GM12878 (cell line): ENCODE measurements around the gene BLTP3B. TPM values are rescaled to one million over a fixed set of nuclear protein-coding genes. Genes with fewer than 3 reads are reported as not detected.

ENCODE experiments used
- ATAC-seq: fragments of 200-7000 bp; cut with Tn5 transposase; 3 replicates; pipeline ENCODE4 v1.9.1; 2020; ENCODE audit warnings: mild to moderate bottlenecking, moderate library complexity
- BruUV-seq: library from RNA; stranded (reverse); fragments of 400-500 nt; replicated peaks from 2 replicates; lab custom pipeline; 2021; lab: Mats Ljungman, UMichigan
- CTCF ChIA-PET: fragments of 300-600 bp; sonication (Branson Sonifier 250); formaldehyde crosslinking; extraction: SDS; loops from one replicate; lab custom pipeline; 2021; ENCODE audit warnings: inconsistent platforms; lab: Yijun Ruan, JAX
- POLR2A ChIA-PET: fragments of 350-600 bp; formaldehyde crosslinking; extraction: SDS; loops from one replicate; lab custom pipeline; 2021; ENCODE audit warnings: inconsistent platforms; lab: Charles Lee
- RAD21 ChIA-PET: fragments of 300-600 bp; sonication (Branson Sonifier 250); formaldehyde crosslinking; loops from one replicate; lab custom pipeline; 2023; ENCODE audit warnings: antibody characterized with exemption; ENCODE audit not compliant: unreplicated experiment; lab: Charles Lee
- SMC1A ChIA-PET: fragments of 300-600 bp; sonication (Branson Sonifier 250); formaldehyde crosslinking; loops from one replicate; lab custom pipeline; 2023; ENCODE audit not compliant: unreplicated experiment, uncharacterized antibody; lab: Charles Lee
- DNase-seq: peaks from one replicate; pipeline ENCODE4 v3.0.0-alpha.2; 2011; ENCODE audit warnings: low read depth, low spot score
- FAIRE-seq: peaks from 3 replicates; lab custom pipeline; 2011; peaks lifted over from hg19 to GRCh38; lab: Jason Lieb, UNC
- H2AFZ ChIP-seq: 2 replicates; pipeline ENCODE4 v1.6.0; 2011; ENCODE audit warnings: low read depth, low read length, control low read depth; ENCODE audit not compliant: control insufficient read depth
- H3K27ac ChIP-seq: 2 replicates; pipeline ENCODE4 v1.5.1; 2011; ENCODE audit warnings: control low read depth; ENCODE audit not compliant: control insufficient read depth, insufficient read depth
- H3K27me3 ChIP-seq, 2 experiments: replicated peaks in 1 of 2; 2 replicates each; pipeline versions ENCODE4 v1.6.0 to v1.6.1; 2011; ENCODE audit warnings: low read length in 1 of 2; ENCODE audit not compliant: control insufficient read depth in 2 of 2, insufficient read depth in 2 of 2
- H3K36me3 ChIP-seq, 2 experiments: 2 replicates each; pipeline ENCODE4 v1.5.1; 2011; ENCODE audit warnings: low read length in 1 of 2; ENCODE audit not compliant: control insufficient read depth in 2 of 2, insufficient read depth in 2 of 2
- H3K4me1 ChIP-seq: 2 replicates; pipeline ENCODE4 v1.6.1; 2011; ENCODE audit warnings: mild to moderate bottlenecking, low read length, moderate library complexity, mixed read lengths; ENCODE audit not compliant: control insufficient read depth, insufficient read depth
- H3K4me2 ChIP-seq: 2 replicates; pipeline ENCODE4 v1.6.0; 2011; ENCODE audit warnings: control low read depth; ENCODE audit not compliant: control insufficient read depth, insufficient read depth
- H3K4me3 ChIP-seq: fragments of 200-600 bp; sonication (generic); 2 replicates; pipeline ENCODE4 v1.5.1; 2016
- H3K79me2 ChIP-seq: 2 replicates; pipeline ENCODE4 v1.6.0; 2011; ENCODE audit warnings: low read length; ENCODE audit not compliant: control insufficient read depth, insufficient read depth
- H3K9ac ChIP-seq: 2 replicates; pipeline ENCODE4 v1.8.0; 2011; ENCODE audit warnings: low read length, control low read depth, mixed read lengths; ENCODE audit not compliant: control insufficient read depth, insufficient read depth
- H3K9me3 ChIP-seq: replicated peaks from 3 replicates; pipeline ENCODE4 v1.5.1; 2011; ENCODE audit warnings: mild to moderate bottlenecking, low read length; ENCODE audit not compliant: control insufficient read depth, insufficient read depth
- H4K20me1 ChIP-seq: 2 replicates; pipeline ENCODE4 v1.6.0; 2011; ENCODE audit not compliant: control insufficient read depth, insufficient read depth
- CBX5 ChIP-seq: sonication (generic); IDR thresholded peaks from 2 replicates; pipeline ENCODE4 v1.6.1; 2016; ENCODE audit warnings: low read depth, moderate library complexity, mild to moderate bottlenecking, inconsistent platforms
- CREB1 ChIP-seq: IDR thresholded peaks from 2 replicates; pipeline ENCODE4 v1.6.1; 2012; ENCODE audit warnings: low read depth, mild to moderate bottlenecking, inconsistent platforms
- E4F1 ChIP-seq: fragments of 450-650 bp; IDR thresholded peaks from 2 replicates; pipeline ENCODE4 v1.6.1; 2018; ENCODE audit warnings: borderline replicate concordance, mild to moderate bottlenecking; ENCODE audit not compliant: partially characterized antibody
- MYC ChIP-seq: IDR thresholded peaks from 2 replicates; pipeline ENCODE4 v1.6.1; 2011; ENCODE audit warnings: mild to moderate bottlenecking, low read length, moderate library complexity, inconsistent platforms; ENCODE audit not compliant: insufficient read depth, insufficient replicate concordance, insufficient read length, severe bottlenecking
- NFXL1 ChIP-seq: fragments of 450-650 bp; IDR thresholded peaks from 2 replicates; pipeline ENCODE4 v1.6.1; 2017; ENCODE audit warnings: antibody characterized with exemption, mild to moderate bottlenecking, borderline replicate concordance
- POLR2AphosphoS5 ChIP-seq: IDR thresholded peaks from 2 replicates; pipeline ENCODE4 v1.6.1; 2011; ENCODE audit warnings: mild to moderate bottlenecking, low read length, inconsistent platforms
- POU2F2 ChIP-seq: IDR thresholded peaks from 3 replicates; pipeline ENCODE4 v1.6.1; 2011; ENCODE audit warnings: low read depth, mild to moderate bottlenecking, low read length, borderline replicate concordance
- RAD21 ChIP-seq: IDR thresholded peaks from 2 replicates; pipeline ENCODE4 v1.6.1; 2011; ENCODE audit warnings: mild to moderate bottlenecking, low read depth, low read length, moderate library complexity; ENCODE audit not compliant: insufficient read depth
- SIN3A ChIP-seq: IDR thresholded peaks from 2 replicates; pipeline ENCODE4 v1.6.1; 2012; ENCODE audit warnings: low read depth, low read length, improper control_type of control experiment
- SKIL ChIP-seq: fragments of 450-650 bp; IDR thresholded peaks from 2 replicates; pipeline ENCODE4 v1.6.1; 2017; ENCODE audit warnings: mild to moderate bottlenecking, low read depth, inconsistent platforms; ENCODE audit not compliant: poor library complexity, severe bottlenecking
- SPI1 ChIP-seq: IDR thresholded peaks from 2 replicates; pipeline ENCODE4 v1.6.1; 2011; ENCODE audit warnings: low read depth, mild to moderate bottlenecking, low read length, moderate library complexity, borderline replicate concordance; ENCODE audit not compliant: insufficient read depth
- SRF ChIP-seq, 2 experiments: IDR thresholded peaks; 2 replicates each; pipeline ENCODE4 v1.6.1; 2011; ENCODE audit warnings: low read depth in 2 of 2, low read length in 2 of 2, mild to moderate bottlenecking in 1 of 2, moderate library complexity in 1 of 2
- TARDBP ChIP-seq: IDR thresholded peaks from 2 replicates; pipeline ENCODE4 v1.6.1; 2016; ENCODE audit warnings: borderline replicate concordance
- ZNF24 ChIP-seq: fragments of 450-650 bp; IDR thresholded peaks from 2 replicates; pipeline ENCODE4 v1.6.1; 2017; ENCODE audit warnings: antibody characterized with exemption, mild to moderate bottlenecking
- WGBS: methylation state at CpG from one replicate; pipeline ENCODE4 v1.1.6; 2016; ENCODE audit warnings: low lambda C conversion rate; ENCODE audit not compliant: insufficient replicate concordance, insufficient coverage; ENCODE audit errors: missing lambda C conversion rate; 5-methylcytosine and 5-hydroxymethylcytosine counted together
- in situ Hi-C: fragments of 300-500 bp; cut with MboI; formaldehyde crosslinking; loops from 9 replicates; pipeline ENCODE4 v1.14.3; 2018; ENCODE audit warnings: mixed read lengths
- intact Hi-C: fragments of 100-400 bp; cut with micrococcal nuclease; formaldehyde crosslinking; loops from one replicate; pipeline ENCODE4 v1.14.2; 2022; ENCODE audit not compliant: unreplicated experiment
- polyA plus RNA-seq, 11 experiments: library from polyadenylated mRNA; depleted of rRNA in 4 of 11; unstranded in 6 of 11; stranded (reverse) in 5 of 11; fragments of >200 nt; fragmentation: Nextera tagmentation in 4 of 11; fragmentation: Illumina TruSeq in 1 of 11; extraction: Ambion mirVana in 4 of 11; extraction: Trizol in 1 of 11; gene quantifications; 1 replicate in 1 of 11; 2 replicates in 10 of 11; pipeline versions ENCODE4 v1.2.1 to v1.2.3, GENCODE V29; 2011 to 2016; ENCODE audit warnings: inconsistent platforms in 2 of 11, missing spikeins in 2 of 11, low read depth in 1 of 11
- total RNA-seq, 4 experiments: library from RNA; depleted of rRNA in 3 of 4; stranded (reverse); fragments of >200 nt in 3 of 4; fragmentation: Illumina TruSeq in 1 of 4; extraction: Trizol in 1 of 4; gene quantifications; 2 replicates each; pipeline versions ENCODE4 v1.2.1 to v1.2.3, GENCODE V29; 2013 to 2021
- TF ChIP-seq, protein P1 (sequence below): fragments of 450-650 bp; IDR thresholded peaks from 2 replicates; pipeline ENCODE4 v1.6.1; 2016; ENCODE audit warnings: mild to moderate bottlenecking, moderate library complexity, borderline replicate concordance

Gene BLTP3B
- total and polyA plus RNA-seq, 10 of the 15 experiments (the other 5 are each of a cell fraction or from before 2014, with no cell fraction given): 3.6 to 23.6 (median 17.0) TPM

- CTCF ChIA-PET: interaction anchor here (0.6 to 1.1 kb wide), 2 partner anchors 29 to 398 kb away, joined by 3 to 5 read pairs; no protein-coding TSS in a partner anchor
- TF ChIP-seq SPI1 (no peak), RAD21 (no peak), SRF (IDR thresholded peaks at IDR 0.05; ENCODE audit: low read depth in 2 of 2, low read length in 2 of 2) (no peak), POLR2AphosphoS5 (no peak), SKIL (no peak), E4F1 (no peak), MYC (no peak), CBX5 (no peak), POU2F2 (no peak), ZNF24 (no peak), CREB1 (no peak), TARDBP (no peak), SIN3A (no peak), NFXL1 (no peak)
- TF ChIP-seq, protein P1, sequence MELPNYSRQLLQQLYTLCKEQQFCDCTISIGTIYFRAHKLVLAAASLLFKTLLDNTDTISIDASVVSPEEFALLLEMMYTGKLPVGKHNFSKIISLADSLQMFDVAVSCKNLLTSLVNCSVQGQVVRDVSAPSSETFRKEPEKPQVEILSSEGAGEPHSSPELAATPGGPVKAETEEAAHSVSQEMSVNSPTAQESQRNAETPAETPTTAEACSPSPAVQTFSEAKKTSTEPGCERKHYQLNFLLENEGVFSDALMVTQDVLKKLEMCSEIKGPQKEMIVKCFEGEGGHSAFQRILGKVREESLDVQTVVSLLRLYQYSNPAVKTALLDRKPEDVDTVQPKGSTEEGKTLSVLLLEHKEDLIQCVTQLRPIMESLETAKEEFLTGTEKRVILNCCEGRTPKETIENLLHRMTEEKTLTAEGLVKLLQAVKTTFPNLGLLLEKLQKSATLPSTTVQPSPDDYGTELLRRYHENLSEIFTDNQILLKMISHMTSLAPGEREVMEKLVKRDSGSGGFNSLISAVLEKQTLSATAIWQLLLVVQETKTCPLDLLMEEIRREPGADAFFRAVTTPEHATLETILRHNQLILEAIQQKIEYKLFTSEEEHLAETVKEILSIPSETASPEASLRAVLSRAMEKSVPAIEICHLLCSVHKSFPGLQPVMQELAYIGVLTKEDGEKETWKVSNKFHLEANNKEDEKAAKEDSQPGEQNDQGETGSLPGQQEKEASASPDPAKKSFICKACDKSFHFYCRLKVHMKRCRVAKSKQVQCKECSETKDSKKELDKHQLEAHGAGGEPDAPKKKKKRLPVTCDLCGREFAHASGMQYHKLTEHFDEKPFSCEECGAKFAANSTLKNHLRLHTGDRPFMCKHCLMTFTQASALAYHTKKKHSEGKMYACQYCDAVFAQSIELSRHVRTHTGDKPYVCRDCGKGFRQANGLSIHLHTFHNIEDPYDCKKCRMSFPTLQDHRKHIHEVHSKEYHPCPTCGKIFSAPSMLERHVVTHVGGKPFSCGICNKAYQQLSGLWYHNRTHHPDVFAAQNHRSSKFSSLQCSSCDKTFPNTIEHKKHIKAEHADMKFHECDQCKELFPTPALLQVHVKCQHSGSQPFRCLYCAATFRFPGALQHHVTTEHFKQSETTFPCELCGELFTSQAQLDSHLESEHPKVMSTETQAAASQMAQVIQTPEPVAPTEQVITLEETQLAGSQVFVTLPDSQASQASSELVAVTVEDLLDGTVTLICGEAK: no peak
Observed at GRCh38 chr12:100156731-100157426, 14.2 kb upstream of the BLTP3B start.

More at GRCh38 chr12:100156731-100157426, 14.2 kb upstream of the BLTP3B start:
- no peak overlapping the region for H3K27ac ChIP-seq
- ChIA-PET RAD21 (no interaction called here), POLR2A (no interaction called here), SMC1A (no interaction called here)
- H3K4me1 ChIP-seq: 0 out of 2 replicates have a peak, but pooled peaks cover 3% of the 10 kb centered on the region
- intact Hi-C loops (loop anchor here (10.0 kb wide), 1 partner anchor 398 kb away; no protein-coding TSS in a partner anchor), in situ Hi-C loops (no loop called here)
- H3K9me3 ChIP-seq: no peaks in the 10 kb centered on the region
- no peaks in the 10 kb centered on the region for H3K27me3 ChIP-seq
- no peak for DNase-seq
- no peaks in the 10 kb centered on the region for H4K20me1 ChIP-seq
- no peak overlapping the region for H3K9ac ChIP-seq
- BruUV-seq: no TSS peak
- no peaks in the 10 kb centered on the region for H3K36me3 ChIP-seq
- no peak overlapping the region for H3K4me2 ChIP-seq
- no peak overlapping the region for H3K4me3 ChIP-seq
- no peak for ATAC-seq
- FAIRE-seq: no peak
- no peak overlapping the region for H2AFZ ChIP-seq
- H3K79me2 ChIP-seq: no peaks in the 10 kb centered on the region
- 81% methylated on average over 9 of the region's 11 CpGs for WGBS
